Measurements from ENCODE around the gene ARVCF. TPM values are rescaled to one million over a fixed set of nuclear protein-coding genes. Genes with fewer than 3 reads are reported as not detected.

ARVCF gene
- total RNA-seq, 3 donors from 2014 or later (not counting 1 experiment from before 2014, with no cell fraction given) = 37.8 to 62.0 (median 38.7) TPM

DNA sequence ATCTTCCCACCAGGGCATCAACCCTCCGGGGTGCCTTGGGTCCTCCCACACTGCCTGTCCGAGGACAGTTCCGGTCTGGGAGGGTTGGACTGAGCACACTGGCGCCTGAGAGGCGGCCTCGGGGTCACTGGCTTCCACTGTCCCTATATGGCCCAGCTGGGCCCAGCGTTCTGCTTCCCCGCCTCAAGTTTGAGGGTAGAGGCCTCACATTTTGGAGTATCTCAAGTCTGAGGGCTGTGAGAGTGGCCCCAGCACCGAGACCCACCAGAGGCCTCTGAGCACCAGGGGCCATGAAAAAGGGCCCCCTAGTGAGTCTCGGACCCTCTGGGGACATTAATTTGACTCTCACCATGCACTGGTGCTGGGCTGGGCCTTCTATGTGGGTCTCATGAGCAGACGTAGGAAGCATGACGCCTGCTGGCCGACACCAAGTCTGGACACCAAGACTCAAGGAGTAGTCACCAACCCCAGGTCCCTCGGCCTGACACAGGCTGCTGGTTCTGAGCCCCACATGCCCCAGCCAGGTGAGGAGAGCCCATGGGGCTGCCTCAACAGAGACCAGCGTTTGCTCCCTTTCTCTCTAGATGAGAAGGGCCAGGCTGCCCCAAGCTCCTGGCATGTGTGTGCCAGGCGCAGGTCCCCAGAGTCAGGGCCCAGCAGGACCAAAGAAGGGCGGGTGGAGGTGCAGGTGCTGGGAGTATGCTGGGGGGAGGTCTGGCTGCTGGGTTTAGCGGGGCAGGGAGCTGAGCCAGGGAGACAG lies 27.5 kb downstream of the ARVCF start:
- no peaks in the 10 kb centered on the region for H3K27me3 ChIP-seq (ENCODE audit: control insufficient read depth, insufficient read depth, low read length)
- no peak overlapping the region for H3K4me3 ChIP-seq (ENCODE audit: low read length)
- intact Hi-C loops (cut with micrococcal nuclease) = no loop called here
- ATAC-seq (no peak), DNase-seq (no peak)
- H3K27ac ChIP-seq (ENCODE audit: low read length) = no peak overlapping the region
- no peaks in the 10 kb centered on the region for H3K27me3 Mint-ChIP-seq (ENCODE audit: low read depth in 2 of 2)
- H3K4me1 Mint-ChIP-seq = peaks cover 0 to 16% of the 10 kb centered on the region in 2 donors
- H3K9me3 Mint-ChIP-seq = no peaks in the 10 kb centered on the region
- H3K4me1 ChIP-seq (ENCODE audit: control insufficient read depth, insufficient read depth, low read length) = peaks cover 27% of the 10 kb centered on the region
- no peaks in the 10 kb centered on the region for H3K36me3 Mint-ChIP-seq
- 89% methylated on average over 18 of the region's 18 CpGs for WGBS (ENCODE audit: insufficient coverage)
- H3K9me3 ChIP-seq (ENCODE audit: control insufficient read depth, insufficient read depth, low read length) = no peaks in the 10 kb centered on the region
- no peak overlapping the region for H3K4me3 Mint-ChIP-seq
- TF ChIP-seq, protein P1, sequence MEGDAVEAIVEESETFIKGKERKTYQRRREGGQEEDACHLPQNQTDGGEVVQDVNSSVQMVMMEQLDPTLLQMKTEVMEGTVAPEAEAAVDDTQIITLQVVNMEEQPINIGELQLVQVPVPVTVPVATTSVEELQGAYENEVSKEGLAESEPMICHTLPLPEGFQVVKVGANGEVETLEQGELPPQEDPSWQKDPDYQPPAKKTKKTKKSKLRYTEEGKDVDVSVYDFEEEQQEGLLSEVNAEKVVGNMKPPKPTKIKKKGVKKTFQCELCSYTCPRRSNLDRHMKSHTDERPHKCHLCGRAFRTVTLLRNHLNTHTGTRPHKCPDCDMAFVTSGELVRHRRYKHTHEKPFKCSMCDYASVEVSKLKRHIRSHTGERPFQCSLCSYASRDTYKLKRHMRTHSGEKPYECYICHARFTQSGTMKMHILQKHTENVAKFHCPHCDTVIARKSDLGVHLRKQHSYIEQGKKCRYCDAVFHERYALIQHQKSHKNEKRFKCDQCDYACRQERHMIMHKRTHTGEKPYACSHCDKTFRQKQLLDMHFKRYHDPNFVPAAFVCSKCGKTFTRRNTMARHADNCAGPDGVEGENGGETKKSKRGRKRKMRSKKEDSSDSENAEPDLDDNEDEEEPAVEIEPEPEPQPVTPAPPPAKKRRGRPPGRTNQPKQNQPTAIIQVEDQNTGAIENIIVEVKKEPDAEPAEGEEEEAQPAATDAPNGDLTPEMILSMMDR (IDR thresholded peaks at IDR 0.05) = no peak
- H3K36me3 ChIP-seq (ENCODE audit: control insufficient read depth, insufficient read depth, low read length) = no peaks in the 10 kb centered on the region
- H3K27ac Mint-ChIP-seq = no peak overlapping the region

- TF ChIP-seq, protein P1 (IDR thresholded peaks at IDR 0.05) = no peak
- peaks cover 0 to 16% of the 10 kb centered on the region in 2 donors for H3K4me1 Mint-ChIP-seq
- H3K4me3 ChIP-seq (ENCODE audit: low read length) = no peak overlapping the region
- H3K27ac Mint-ChIP-seq = no peak overlapping the region
- no peaks in the 10 kb centered on the region for H3K27me3 ChIP-seq (ENCODE audit: control insufficient read depth, insufficient read depth, low read length)
- H3K9me3 ChIP-seq (ENCODE audit: control insufficient read depth, insufficient read depth, low read length) = no peaks in the 10 kb centered on the region
- DNase-seq = no peak
- no peaks in the 10 kb centered on the region for H3K36me3 ChIP-seq (ENCODE audit: control insufficient read depth, insufficient read depth, low read length)
- intact Hi-C loops (cut with micrococcal nuclease) = no loop called here
- ATAC-seq = no peak
- H3K4me1 ChIP-seq (ENCODE audit: control insufficient read depth, insufficient read depth, low read length) = peaks cover 27% of the 10 kb centered on the region
- peak overlapping the region; percentile 69 for H3K4me3 Mint-ChIP-seq
- H3K9me3 Mint-ChIP-seq = no peaks in the 10 kb centered on the region
- H3K27me3 Mint-ChIP-seq (ENCODE audit: low read depth in 2 of 2) = no peaks in the 10 kb centered on the region
- H3K36me3 Mint-ChIP-seq = no peaks in the 10 kb centered on the region
- H3K27ac ChIP-seq (ENCODE audit: low read length) = no peak overlapping the region
- WGBS (ENCODE audit: insufficient coverage) = 92% methylated on average over 9 of the region's 9 CpGs
Measured at GRCh38 chr22:19988331-19988808, 28.3 kb downstream of the ARVCF start.

- Histone ChIP-seq H3K4me3 (ENCODE audit: low read length) (no peak overlapping the region), H3K4me1 (ENCODE audit: control insufficient read depth, insufficient read depth, low read length) (peaks cover 27% of the 10 kb centered on the region), H3K27me3 (ENCODE audit: control insufficient read depth, insufficient read depth, low read length) (no peaks in the 10 kb centered on the region), H3K36me3 (ENCODE audit: control insufficient read depth, insufficient read depth, low read length) (no peaks in the 10 kb centered on the region), H3K27ac (ENCODE audit: low read length) (no peak overlapping the region), H3K9me3 (ENCODE audit: control insufficient read depth, insufficient read depth, low read length) (no peaks in the 10 kb centered on the region)
- 80% methylated on average over 23 of the region's 24 CpGs for WGBS (ENCODE audit: insufficient coverage)
- no peak overlapping the region for H3K27ac Mint-ChIP-seq
- H3K36me3 Mint-ChIP-seq = no peaks in the 10 kb centered on the region
- no peak for ATAC-seq
- TF ChIP-seq, protein P1 (IDR thresholded peaks at IDR 0.05) = no peak
- peaks cover 0 to 16% of the 10 kb centered on the region in 2 donors for H3K4me1 Mint-ChIP-seq
- DNase-seq = no peak
- no peaks in the 10 kb centered on the region for H3K9me3 Mint-ChIP-seq
- no peaks in the 10 kb centered on the region for H3K27me3 Mint-ChIP-seq (ENCODE audit: low read depth in 2 of 2)
- intact Hi-C loops (cut with micrococcal nuclease) = loop anchor here (2.0 kb wide), 1 partner anchor 29 kb away; the partner anchor contains the start of gene ARVCF
- H3K4me3 Mint-ChIP-seq = peak overlapping the region; percentile 69
Measured at GRCh38 chr22:19987394-19988306, 29.0 kb downstream of the ARVCF start.

All from natural killer cell (primary cell).